SIG-M5 treated with dmso at 0.1 percent for 504 hours (cell line): ENCODE data around the gene ALK.

Source experiments
- DNase-seq: peaks from one replicate; lab custom pipeline; 2025; ENCODE audit not compliant: unreplicated experiment; lab: John Stamatoyannopoulos, UW

The ALK gene

GRCh38 chr2:29388071-29388470 lies 533.3 kb downstream of the ALK start:
- no peak for DNase-seq

GRCh38 chr2:29382486-29382885 lies 538.9 kb downstream of the ALK start:
- DNase-seq, result no peak

GRCh38 chr2:29377788-29378187 lies 543.6 kb downstream of the ALK start:
- no peak for DNase-seq

- DNase-seq, result no peak
Measured at GRCh38 chr2:29376541-29376940, 544.8 kb downstream of the ALK start.

- DNase-seq, result no peak
Measured at GRCh38 chr2:29375843-29376242, 545.5 kb downstream of the ALK start.

GRCh38 chr2:29374823-29375222 lies 546.6 kb downstream of the ALK start:
- no peak for DNase-seq

GRCh38 chr2:29373870-29374269 lies 547.5 kb downstream of the ALK start:
- DNase-seq, result no peak

GRCh38 chr2:29372185-29372584 lies 549.2 kb downstream of the ALK start:
- no peak for DNase-seq

GRCh38 chr2:29370581-29371125 lies 550.7 kb downstream of the ALK start:
- DNase-seq, result no peak

- DNase-seq, result no peak
Measured at GRCh38 chr2:29370173-29370572, 551.2 kb downstream of the ALK start.

GRCh38 chr2:29368659-29369040 lies 552.7 kb downstream of the ALK start:
- DNase-seq, result no peak

- DNase-seq, result no peak
Measured at GRCh38 chr2:29367986-29368658, 553.3 kb downstream of the ALK start.

- no peak for DNase-seq
Measured at GRCh38 chr2:29363111-29363510, 558.3 kb downstream of the ALK start.

GRCh38 chr2:29361231-29361630 lies 560.2 kb downstream of the ALK start:
- DNase-seq, result no peak

GRCh38 chr2:29360016-29360784 lies 561.2 kb downstream of the ALK start:
- DNase-seq, result no peak

GRCh38 chr2:29353403-29353991 lies 567.9 kb downstream of the ALK start:
- DNase-seq, result no peak

GRCh38 chr2:29351916-29352591 lies 569.3 kb downstream of the ALK start:
- no peak for DNase-seq

- DNase-seq, result no peak
Measured at GRCh38 chr2:29351248-29351647, 570.1 kb downstream of the ALK start.

- DNase-seq, result no peak
Measured at GRCh38 chr2:29349316-29350030, 571.9 kb downstream of the ALK start.

- DNase-seq, result no peak
Measured at GRCh38 chr2:29347774-29348461, 573.5 kb downstream of the ALK start.
